HepG2 (cell line): ENCODE results near the gene COMMD7. TPM values are rescaled to one million over a fixed set of nuclear protein-coding genes. Genes with fewer than 3 reads are reported as not detected.
A peak's percentile ranks its signal among the peaks of the same experiment; 100 is the strongest.

ENCODE experiments used
- ATAC-seq: fragments of 200-7000 bp; cut with Tn5 transposase; 3 replicates; pipeline ENCODE4 v1.9.1; 2020; ENCODE audit warnings: mild to moderate bottlenecking, moderate library complexity
- BruUV-seq: library from RNA; stranded (reverse); fragments of 400-500 nt; replicated peaks from 2 replicates; lab custom pipeline; 2021; lab: Mats Ljungman, UMichigan
- CTCF ChIA-PET: fragments of 300-600 bp; formaldehyde crosslinking; extraction: SDS; loops from one replicate; lab custom pipeline; 2021; ENCODE audit warnings: low total read pairs, inconsistent platforms, low intra/inter-chr PET ratio; lab: Yijun Ruan, JAX
- POLR2A ChIA-PET: fragments of 350-600 bp; sonication (Branson Sonifier 250); formaldehyde crosslinking; loops from one replicate; lab custom pipeline; 2020; ENCODE audit warnings: antibody characterized with exemption, inconsistent platforms; lab: Yijun Ruan, JAX
- DNase-seq: peaks from one replicate; pipeline ENCODE4 v3.0.0-alpha.2; 2015; ENCODE audit warnings: low spot score
- FAIRE-seq: peaks from 3 replicates; lab custom pipeline; 2011; peaks lifted over from hg19 to GRCh38; lab: Jason Lieb, UNC
- H2AFZ ChIP-seq: one replicate; pipeline ENCODE4 v1.6.1; 2011; ENCODE audit warnings: low read length, inconsistent platforms
- H3K27ac ChIP-seq: fragments of 300-600 bp; 3 replicates; pipeline ENCODE4 v1.8.0; 2011; ENCODE audit warnings: mixed run types, mild to moderate bottlenecking, mixed read lengths, low read length, inconsistent platforms; ENCODE audit not compliant: insufficient read depth; ENCODE audit errors: extremely low read length
- H3K27me3 ChIP-seq, 2 experiments: fragments of 200-600 bp in 1 of 2; 2 replicates in 1 of 2; 3 replicates in 1 of 2; pipeline versions ENCODE4 v1.6.0 to v1.8.0; 2011; ENCODE audit warnings: low read length in 2 of 2, mild to moderate bottlenecking in 2 of 2, moderate library complexity in 2 of 2, inconsistent platforms in 1 of 2; ENCODE audit not compliant: insufficient read depth in 2 of 2, control insufficient read depth in 1 of 2
- H3K36me3 ChIP-seq, 2 experiments: fragments of 200-600 bp in 1 of 2; replicated peaks in 1 of 2; 2 replicates in 1 of 2; 3 replicates in 1 of 2; pipeline versions ENCODE4 v1.5.1 to v1.8.0; 2011; ENCODE audit warnings: low read length in 2 of 2, inconsistent platforms in 1 of 2; ENCODE audit not compliant: insufficient read depth in 2 of 2, control insufficient read depth in 1 of 2
- H3K4me1 ChIP-seq: 2 replicates; pipeline ENCODE4 v1.5.1; 2012; ENCODE audit warnings: low read length, inconsistent platforms; ENCODE audit not compliant: insufficient read depth
- H3K4me2 ChIP-seq: 2 replicates; pipeline ENCODE4 v1.6.0; 2011; ENCODE audit warnings: low read depth, low read length, inconsistent platforms
- H3K4me3 ChIP-seq, 3 experiments: fragments of 200-600 bp in 1 of 3; sonication (generic), shearing (Covaris generic) in 1 of 3; replicated peaks in 1 of 3; 2 replicates each; pipeline ENCODE4 v1.5.1; 2011 to 2016; ENCODE audit warnings: low read length in 3 of 3, inconsistent platforms in 2 of 3, low read depth in 2 of 3, mild to moderate bottlenecking in 2 of 3, control low read depth in 1 of 3, mixed read lengths in 1 of 3; ENCODE audit not compliant: insufficient read depth in 1 of 3
- H3K79me2 ChIP-seq: one replicate; pipeline ENCODE4 v1.6.1; 2011; ENCODE audit warnings: low read length, inconsistent platforms; ENCODE audit not compliant: insufficient read depth
- H3K9ac ChIP-seq: 2 replicates; pipeline ENCODE4 v1.6.0; 2011; ENCODE audit warnings: mild to moderate bottlenecking, low read depth, low read length, inconsistent platforms; ENCODE audit not compliant: insufficient read depth
- H3K9me3 ChIP-seq: 2 replicates; pipeline ENCODE4 v1.5.1; 2012; ENCODE audit warnings: mild to moderate bottlenecking, low read length
- H4K20me1 ChIP-seq: 2 replicates; pipeline ENCODE4 v1.6.0; 2011; ENCODE audit warnings: inconsistent platforms, mild to moderate bottlenecking, low read length, moderate library complexity; ENCODE audit not compliant: insufficient read depth
- CEBPB ChIP-seq: IDR thresholded peaks from 2 replicates; pipeline ENCODE4 v1.6.1; 2011; ENCODE audit warnings: low read depth, low read length, improper control_type of control experiment, borderline replicate concordance
- DR1 ChIP-seq: sonication (generic); formaldehyde crosslinking; IDR thresholded peaks from 2 replicates; pipeline ENCODE4 v1.8.0; 2021; ENCODE audit warnings: mild to moderate bottlenecking, missing genetic modification reagents, inconsistent platforms
- FOXC1 ChIP-seq: sonication (generic); formaldehyde crosslinking; IDR thresholded peaks from 2 replicates; pipeline ENCODE4 v1.8.0; 2022; ENCODE audit warnings: mild to moderate bottlenecking, missing genetic modification reagents, borderline replicate concordance
- KLF13 ChIP-seq: sonication (generic); formaldehyde crosslinking; IDR thresholded peaks from 2 replicates; pipeline ENCODE4 v1.4.0; 2020; ENCODE audit warnings: mild to moderate bottlenecking, missing genetic modification reagents
- NFYC ChIP-seq: IDR thresholded peaks from 2 replicates; pipeline ENCODE4 v1.6.1; 2016; ENCODE audit warnings: missing genetic modification reagents, missing compliant biosample characterization
- NR2F6 ChIP-seq, 2 experiments: IDR thresholded peaks; 2 replicates each; pipeline ENCODE4 v1.6.1; 2016; ENCODE audit warnings: antibody characterized with exemption in 1 of 2, mild to moderate bottlenecking in 1 of 2
- PHF21A ChIP-seq: sonication (generic); formaldehyde crosslinking; IDR thresholded peaks from 2 replicates; pipeline ENCODE4 v1.5.0; 2020; ENCODE audit warnings: mild to moderate bottlenecking, missing genetic modification reagents
- POGK ChIP-seq: sonication (generic); formaldehyde crosslinking; conservative IDR thresholded peaks from 2 replicates; pipeline ENCODE4 v1.8.0; 2022; ENCODE audit warnings: mild to moderate bottlenecking, moderate library complexity, missing genetic modification reagents
- SMAD1 ChIP-seq: sonication (generic); formaldehyde crosslinking; IDR thresholded peaks from 2 replicates; pipeline ENCODE4 v1.4.0; 2020; ENCODE audit warnings: missing genetic modification reagents, low read depth, mild to moderate bottlenecking, borderline replicate concordance
- TFDP2 ChIP-seq: sonication (generic); formaldehyde crosslinking; IDR thresholded peaks from 2 replicates; pipeline ENCODE4 v1.4.0; 2020; ENCODE audit warnings: missing genetic modification reagents
- ZFX ChIP-seq: sonication (generic); formaldehyde crosslinking; IDR thresholded peaks from 2 replicates; pipeline ENCODE4 v1.4.0; 2020; ENCODE audit warnings: mild to moderate bottlenecking, low read depth, missing genetic modification reagents, moderate library complexity
- ZNF160 ChIP-seq: sonication (generic); formaldehyde crosslinking; IDR thresholded peaks from 2 replicates; pipeline ENCODE4 v1.8.0; 2022; ENCODE audit warnings: mild to moderate bottlenecking, inconsistent platforms, missing genetic modification reagents
- ZNF224 ChIP-seq: sonication (generic); formaldehyde crosslinking; IDR thresholded peaks from 2 replicates; pipeline ENCODE4 v1.5.0; 2020; ENCODE audit warnings: mild to moderate bottlenecking, missing genetic modification reagents
- ZNF296 ChIP-seq: sonication (generic); formaldehyde crosslinking; conservative IDR thresholded peaks from 2 replicates; pipeline ENCODE4 v1.5.0; 2020; ENCODE audit warnings: mild to moderate bottlenecking, missing genetic modification reagents
- ZNF354B ChIP-seq: sonication (generic); formaldehyde crosslinking; IDR thresholded peaks from 2 replicates; pipeline ENCODE4 v1.8.0; 2022; ENCODE audit warnings: mild to moderate bottlenecking, missing genetic modification reagents
- ZNF556 ChIP-seq: sonication (generic); formaldehyde crosslinking; IDR thresholded peaks from 2 replicates; pipeline ENCODE4 v1.4.0; 2020; ENCODE audit warnings: mild to moderate bottlenecking, missing genetic modification reagents, borderline replicate concordance
- ZNF713 ChIP-seq: sonication (generic); formaldehyde crosslinking; IDR thresholded peaks from 2 replicates; pipeline ENCODE4 v1.4.0; 2020; ENCODE audit warnings: mild to moderate bottlenecking, missing genetic modification reagents
- ZNF839 ChIP-seq: sonication (generic); formaldehyde crosslinking; IDR thresholded peaks from 2 replicates; pipeline ENCODE4 v1.4.0; 2020; ENCODE audit warnings: missing genetic modification reagents, mild to moderate bottlenecking, borderline replicate concordance
- WGBS: methylation state at CpG from one replicate; pipeline ENCODE4 v1.1.6; 2017; ENCODE audit warnings: low lambda C conversion rate; 5-methylcytosine and 5-hydroxymethylcytosine counted together
- in situ Hi-C: cut with HindIII; loops from 2 replicates; pipeline ENCODE4 v1.10.0; 2017; ENCODE audit warnings: low pct_unique_long_range_greater_than_20kb; ENCODE audit not compliant: extremely low pct_ligation_motif_present
- intact Hi-C: fragments of 100-400 bp; cut with micrococcal nuclease; formaldehyde crosslinking; loops from one replicate; pipeline ENCODE4 v1.10.0; 2022; ENCODE audit not compliant: unreplicated experiment
- polyA plus RNA-seq, 8 experiments: library from polyadenylated mRNA; depleted of rRNA in 3 of 8; stranded (reverse) in 7 of 8; unstranded in 1 of 8; fragments of >200 nt; fragmentation: Illumina TruSeq in 4 of 8; extraction: Trizol in 4 of 8; gene quantifications; 2 replicates each; pipeline versions ENCODE4 v1.2.1 to v1.2.3, GENCODE V29; 2011 to 2016; ENCODE audit warnings: low read depth in 4 of 8, missing spikeins in 1 of 8, mixed read lengths in 1 of 8; ENCODE audit not compliant: insufficient read depth in 1 of 8
- total RNA-seq, 5 experiments: library from RNA; depleted of rRNA; stranded (reverse); fragments of >200 nt; fragmentation: Illumina TruSeq; extraction: Trizol; gene quantifications; 2 replicates each; pipeline ENCODE4 v1.2.3, GENCODE V29; 2016; ENCODE audit warnings: low read depth in 1 of 5

COMMD7 gene
- total and polyA plus RNA-seq, 2 of the 13 experiments (the other 11 are each of a cell fraction or from before 2014, with no cell fraction given) = 42.1 to 53.3 TPM

GRCh38 chr20:32664012-32664677 lies 79.1 kb downstream of the COMMD7 start (continued):
- TF ChIP-seq TFDP2 (CRISPR knock-in tag) (0 out of 2 replicates have a peak, but pooled peaks have one; percentile 14), ZNF354B (CRISPR knock-in tag) (peak; percentile 32; the same call in 1 of the 2 replicates), ZNF224 (peak; percentile 44; the same call in 1 of the 2 replicates)

- DNase-seq (no peak), ATAC-seq (peak; percentile 45), FAIRE-seq (no peak)
- peak overlapping the region; percentile 60 for H3K9ac ChIP-seq
- 0 out of 5 replicates have a peak, but pooled peaks cover 0 to 3% of the 10 kb centered on the region in 2 experiments for H3K27me3 ChIP-seq
- in situ Hi-C loops (no loop called here), intact Hi-C loops (no loop called here)
- H3K4me2 ChIP-seq = peak overlapping the region; percentile 80
- H3K27ac ChIP-seq = no peak overlapping the region
- H4K20me1 ChIP-seq = no peaks in the 10 kb centered on the region
- 41% methylated on average over 4 of the region's 6 CpGs for WGBS
- no peaks in the 10 kb centered on the region for H3K79me2 ChIP-seq
- H3K9me3 ChIP-seq = peaks cover 10% of the 10 kb centered on the region; the same call in 1 of the 2 replicates
- ChIA-PET POLR2A (interaction anchor here (1.1 to 3.1 kb wide), 4 partner anchors 10 to 188 kb away, joined by 3 to 16 read pairs (median 4); partner anchors contain the start of gene C20orf203), CTCF (no interaction called here)
- peaks cover 43% of the 10 kb centered on the region for H3K4me1 ChIP-seq
- peak overlapping the region; percentile 87 for H2AFZ ChIP-seq
- BruUV-seq = no TSS peak
- H3K36me3 ChIP-seq = no peaks in the 10 kb centered on the region
- peak overlapping the region; percentile 23 to 59 (median 30); a peak in 5 of 6 replicates for H3K4me3 ChIP-seq
- TF ChIP-seq POGK (CRISPR knock-in tag) (0 out of 2 replicates have a peak, but pooled peaks have one; percentile 36), NFYC (CRISPR knock-in tag) (no peak), DR1 (CRISPR knock-in tag) (no peak; the same call in 1 of the 2 replicates), ZNF296 (CRISPR knock-in tag) (0 out of 2 replicates have a peak, but pooled peaks have one; percentile 10), ZNF160 (CRISPR knock-in tag) (0 out of 2 replicates have a peak, but pooled peaks have one; percentile 44), KLF13 (CRISPR knock-in tag) (0 out of 2 replicates have a peak, but pooled peaks have one; percentile 36), FOXC1 (CRISPR knock-in tag) (peak; percentile 49; the same call in 1 of the 2 replicates), ZNF713 (CRISPR knock-in tag) (no peak), ZFX (peak; percentile 85), SMAD1 (CRISPR knock-in tag) (0 out of 2 replicates have a peak, but pooled peaks have one; percentile 32), ZNF839 (peak; percentile 73; the same call in 1 of the 2 replicates), ZNF556 (CRISPR knock-in tag) (0 out of 2 replicates have a peak, but pooled peaks have one; percentile 15), PHF21A (CRISPR knock-in tag) (0 out of 2 replicates have a peak, but pooled peaks have one; percentile 16), CEBPB (no peak), NR2F6 (IDR thresholded peaks at IDR 0.05) (no peak), NR2F6 (CRISPR knock-in tag; IDR thresholded peaks at IDR 0.05) (peak; percentile 28; the same call in 1 of the 2 replicates)
Measured at GRCh38 chr20:32663335-32664011, 79.8 kb downstream of the COMMD7 start.
